ENCODE measurements around the gene LYRM4.

DNA sequence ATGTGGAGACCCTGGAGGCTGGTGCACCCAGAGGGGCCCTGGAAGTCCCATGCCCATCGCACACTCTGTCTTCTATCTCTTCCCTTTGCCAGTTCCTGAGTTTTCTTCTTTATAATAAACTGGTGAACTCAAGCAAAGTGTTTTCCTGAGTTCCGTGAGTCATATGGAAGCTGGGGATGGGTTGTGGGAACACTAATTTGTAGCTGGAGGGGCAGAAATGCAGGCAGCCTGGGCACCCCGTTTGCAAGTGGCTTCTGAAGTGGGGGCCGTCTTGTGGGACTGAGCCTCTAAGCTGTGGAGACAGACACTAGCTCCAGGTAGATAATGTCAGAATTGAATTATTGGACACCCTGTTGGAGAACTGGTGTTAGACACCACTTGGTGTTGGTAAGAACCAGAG lies 178.8 kb downstream of the LYRM4 start:
- TF ChIP-seq, protein P1, sequence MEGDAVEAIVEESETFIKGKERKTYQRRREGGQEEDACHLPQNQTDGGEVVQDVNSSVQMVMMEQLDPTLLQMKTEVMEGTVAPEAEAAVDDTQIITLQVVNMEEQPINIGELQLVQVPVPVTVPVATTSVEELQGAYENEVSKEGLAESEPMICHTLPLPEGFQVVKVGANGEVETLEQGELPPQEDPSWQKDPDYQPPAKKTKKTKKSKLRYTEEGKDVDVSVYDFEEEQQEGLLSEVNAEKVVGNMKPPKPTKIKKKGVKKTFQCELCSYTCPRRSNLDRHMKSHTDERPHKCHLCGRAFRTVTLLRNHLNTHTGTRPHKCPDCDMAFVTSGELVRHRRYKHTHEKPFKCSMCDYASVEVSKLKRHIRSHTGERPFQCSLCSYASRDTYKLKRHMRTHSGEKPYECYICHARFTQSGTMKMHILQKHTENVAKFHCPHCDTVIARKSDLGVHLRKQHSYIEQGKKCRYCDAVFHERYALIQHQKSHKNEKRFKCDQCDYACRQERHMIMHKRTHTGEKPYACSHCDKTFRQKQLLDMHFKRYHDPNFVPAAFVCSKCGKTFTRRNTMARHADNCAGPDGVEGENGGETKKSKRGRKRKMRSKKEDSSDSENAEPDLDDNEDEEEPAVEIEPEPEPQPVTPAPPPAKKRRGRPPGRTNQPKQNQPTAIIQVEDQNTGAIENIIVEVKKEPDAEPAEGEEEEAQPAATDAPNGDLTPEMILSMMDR (IDR thresholded peaks at IDR 0.05; ENCODE audit: low read length) = no peak
- TF ChIP-seq EZH2 (IDR thresholded peaks at IDR 0.05; ENCODE audit: borderline replicate concordance, low read length) = no peak

Measured in OCI-LY1 (cell line).